ENCODE measurements around the gene CERK. TPM values are rescaled to one million over a fixed set of nuclear protein-coding genes. Genes with fewer than 3 reads are reported as not detected.

CERK gene
- total RNA-seq, 1 donor from 2014 or later, result 145 TPM

GRCh38 chr22:46726066-46726985 lies 11.7 kb downstream of the CERK start:
- Mint-ChIP-seq H3K9me3 (ENCODE audit: unreplicated experiment) (peaks cover 11% of the 10 kb centered on the region), H3K36me3 (ENCODE audit: unreplicated experiment) (no peaks in the 10 kb centered on the region), H3K27me3 (ENCODE audit: unreplicated experiment) (peaks cover 10% of the 10 kb centered on the region), H3K4me1 (ENCODE audit: low read depth, unreplicated experiment) (peaks cover 41% of the 10 kb centered on the region), H3K4me3 (ENCODE audit: unreplicated experiment) (peak overlapping the region; percentile 74), H3K27ac (ENCODE audit: unreplicated experiment) (peak overlapping the region; percentile 91)
- peak; percentile 49 for DNase-seq
- TF ChIP-seq, protein P1, sequence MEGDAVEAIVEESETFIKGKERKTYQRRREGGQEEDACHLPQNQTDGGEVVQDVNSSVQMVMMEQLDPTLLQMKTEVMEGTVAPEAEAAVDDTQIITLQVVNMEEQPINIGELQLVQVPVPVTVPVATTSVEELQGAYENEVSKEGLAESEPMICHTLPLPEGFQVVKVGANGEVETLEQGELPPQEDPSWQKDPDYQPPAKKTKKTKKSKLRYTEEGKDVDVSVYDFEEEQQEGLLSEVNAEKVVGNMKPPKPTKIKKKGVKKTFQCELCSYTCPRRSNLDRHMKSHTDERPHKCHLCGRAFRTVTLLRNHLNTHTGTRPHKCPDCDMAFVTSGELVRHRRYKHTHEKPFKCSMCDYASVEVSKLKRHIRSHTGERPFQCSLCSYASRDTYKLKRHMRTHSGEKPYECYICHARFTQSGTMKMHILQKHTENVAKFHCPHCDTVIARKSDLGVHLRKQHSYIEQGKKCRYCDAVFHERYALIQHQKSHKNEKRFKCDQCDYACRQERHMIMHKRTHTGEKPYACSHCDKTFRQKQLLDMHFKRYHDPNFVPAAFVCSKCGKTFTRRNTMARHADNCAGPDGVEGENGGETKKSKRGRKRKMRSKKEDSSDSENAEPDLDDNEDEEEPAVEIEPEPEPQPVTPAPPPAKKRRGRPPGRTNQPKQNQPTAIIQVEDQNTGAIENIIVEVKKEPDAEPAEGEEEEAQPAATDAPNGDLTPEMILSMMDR (IDR thresholded peaks at IDR 0.05; ENCODE audit: partially characterized antibody, unreplicated experiment), result no peak

DNA sequence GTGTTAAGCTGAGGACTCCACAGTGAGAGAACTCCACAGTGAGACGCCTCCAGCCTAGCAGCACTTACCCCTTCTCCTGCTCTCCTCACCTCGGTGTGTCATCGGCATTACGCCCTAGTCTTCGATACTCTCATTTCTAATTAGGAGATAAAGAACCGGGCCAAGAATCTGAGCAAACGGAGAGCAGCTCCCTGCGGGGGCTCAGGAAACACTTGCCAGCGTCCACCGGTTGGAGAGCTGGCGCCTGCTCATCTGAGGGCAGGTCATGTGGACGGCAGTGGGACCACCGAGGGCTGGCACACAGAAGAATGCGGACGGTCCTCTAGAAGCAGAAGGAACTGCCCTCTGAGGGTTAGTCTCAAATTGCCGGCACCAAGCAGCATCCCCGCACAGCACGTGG lies 13.0 kb downstream of the CERK start:
- TF ChIP-seq, protein P1 (IDR thresholded peaks at IDR 0.05; ENCODE audit: partially characterized antibody, unreplicated experiment), result no peak
- no peak overlapping the region for H3K4me3 Mint-ChIP-seq (ENCODE audit: unreplicated experiment)
- no peaks in the 10 kb centered on the region for H3K36me3 Mint-ChIP-seq (ENCODE audit: unreplicated experiment)

GRCh38 chr22:46723882-46724281 lies 14.2 kb downstream of the CERK start:
- Mint-ChIP-seq H3K4me3 (ENCODE audit: unreplicated experiment) (no peak overlapping the region), H3K27me3 (ENCODE audit: unreplicated experiment) (peaks cover 5% of the 10 kb centered on the region), H3K4me1 (ENCODE audit: low read depth, unreplicated experiment) (peaks cover 32% of the 10 kb centered on the region)

More for the DNA sequence above, 13.0 kb downstream of the CERK start:
- peaks cover 34% of the 10 kb centered on the region for H3K4me1 Mint-ChIP-seq (ENCODE audit: low read depth, unreplicated experiment)
- H3K27ac Mint-ChIP-seq (ENCODE audit: unreplicated experiment), result peak overlapping the region; percentile 91
- no peak for DNase-seq
- H3K27me3 Mint-ChIP-seq (ENCODE audit: unreplicated experiment), result peaks cover 5% of the 10 kb centered on the region
- H3K9me3 Mint-ChIP-seq (ENCODE audit: unreplicated experiment), result peaks cover 9% of the 10 kb centered on the region

GRCh38 chr22:46721501-46722085 lies 16.5 kb downstream of the CERK start:
- TF ChIP-seq, protein P1 (IDR thresholded peaks at IDR 0.05; ENCODE audit: partially characterized antibody, unreplicated experiment), result no peak
- H3K4me1 Mint-ChIP-seq (ENCODE audit: low read depth, unreplicated experiment), result peaks cover 32% of the 10 kb centered on the region
- H3K27me3 Mint-ChIP-seq (ENCODE audit: unreplicated experiment), result peaks cover 2% of the 10 kb centered on the region
- H3K9me3 Mint-ChIP-seq (ENCODE audit: unreplicated experiment), result peaks cover 12% of the 10 kb centered on the region
- peaks cover 9% of the 10 kb centered on the region for H3K36me3 Mint-ChIP-seq (ENCODE audit: unreplicated experiment)
- H3K27ac Mint-ChIP-seq (ENCODE audit: unreplicated experiment), result no peak overlapping the region
- no peak for DNase-seq
- H3K4me3 Mint-ChIP-seq (ENCODE audit: unreplicated experiment), result no peak overlapping the region

More at GRCh38 chr22:46723882-46724281, 14.2 kb downstream of the CERK start:
- peaks cover 9% of the 10 kb centered on the region for H3K9me3 Mint-ChIP-seq (ENCODE audit: unreplicated experiment)
- H3K36me3 Mint-ChIP-seq (ENCODE audit: unreplicated experiment), result no peaks in the 10 kb centered on the region
- no peak for DNase-seq
- TF ChIP-seq, protein P1 (IDR thresholded peaks at IDR 0.05; ENCODE audit: partially characterized antibody, unreplicated experiment), result no peak
- no peak overlapping the region for H3K27ac Mint-ChIP-seq (ENCODE audit: unreplicated experiment)

GRCh38 chr22:46719921-46720320 lies 18.1 kb downstream of the CERK start:
- DNase-seq, result no peak
- Mint-ChIP-seq H3K9me3 (ENCODE audit: unreplicated experiment) (peaks cover 6% of the 10 kb centered on the region), H3K27me3 (ENCODE audit: unreplicated experiment) (peaks cover 2% of the 10 kb centered on the region), H3K4me3 (ENCODE audit: unreplicated experiment) (no peak overlapping the region), H3K27ac (ENCODE audit: unreplicated experiment) (no peak overlapping the region), H3K36me3 (ENCODE audit: unreplicated experiment) (peaks cover 9% of the 10 kb centered on the region), H3K4me1 (ENCODE audit: low read depth, unreplicated experiment) (peaks cover 17% of the 10 kb centered on the region)
- TF ChIP-seq, protein P1 (IDR thresholded peaks at IDR 0.05; ENCODE audit: partially characterized antibody, unreplicated experiment), result no peak

All from glutamatergic neuron (in vitro differentiated cells).